K562 (cell line): Measurements from ENCODE around the gene ERCC1. TPM values are rescaled to one million over a fixed set of nuclear protein-coding genes. Genes with fewer than 3 reads are reported as not detected.

Experiments
- ATAC-seq: fragments of 200-7000 bp; cut with Tn5 transposase; 3 replicates; pipeline ENCODE4 v1.9.1; 2020; ENCODE audit warnings: moderate library complexity
- BruUV-seq: library from RNA; stranded (reverse); fragments of 400-500 nt; replicated peaks from 2 replicates; lab custom pipeline; 2021; lab: Mats Ljungman, UMichigan
- CTCF ChIA-PET: fragments of 300-600 bp; formaldehyde crosslinking; extraction: SDS; loops from one replicate; lab custom pipeline; 2021; ENCODE audit warnings: low intra/inter-chr PET ratio; lab: Yijun Ruan, JAX
- POLR2A ChIA-PET: fragments of 300-600, 350-650 bp; sonication (Branson Sonifier 250); formaldehyde crosslinking; extraction: SDS; loops from one replicate; lab custom pipeline; 2021; ENCODE audit warnings: antibody characterized with exemption, inconsistent platforms; lab: Yijun Ruan, JAX
- DNase-seq, 4 experiments: peaks; one replicate each; pipeline versions ENCODE4 v3.0.0 to v3.0.0-alpha.2; 2011 to 2018; ENCODE audit warnings: low spot score in 3 of 4, mixed read lengths in 3 of 4; ENCODE audit errors: extremely low read depth in 1 of 4
- FAIRE-seq: peaks from 2 replicates; lab custom pipeline; 2011; peaks lifted over from hg19 to GRCh38; lab: Jason Lieb, UNC
- H2AFZ ChIP-seq: 2 replicates; pipeline ENCODE4 v1.6.0; 2011; ENCODE audit warnings: low read depth, low read length, control low read depth, inconsistent platforms
- H3K27ac ChIP-seq: fragments of 200-600 bp; 3 replicates; pipeline ENCODE4 v1.8.0; 2011; ENCODE audit warnings: low read depth, mild to moderate bottlenecking, control low read depth, inconsistent platforms, low read length, moderate library complexity, mixed read lengths; ENCODE audit errors: extremely low read depth
- H3K27me3 ChIP-seq, 2 experiments: fragments of 300-600 bp in 1 of 2; 2 replicates in 1 of 2; 3 replicates in 1 of 2; pipeline versions ENCODE4 v1.6.0 to v1.8.0; 2011; ENCODE audit warnings: inconsistent platforms in 2 of 2, low read length in 2 of 2, mild to moderate bottlenecking in 1 of 2, mixed read lengths in 1 of 2, moderate library complexity in 1 of 2; ENCODE audit not compliant: control insufficient read depth in 2 of 2, insufficient read depth in 2 of 2
- H3K36me3 ChIP-seq: fragments of 300-600 bp; 3 replicates; pipeline ENCODE4 v1.8.0; 2011; ENCODE audit warnings: mild to moderate bottlenecking, low read length, inconsistent platforms; ENCODE audit not compliant: control insufficient read depth, insufficient read depth
- H3K4me1 ChIP-seq, 2 experiments: fragments of 200-600 bp in 1 of 2; replicated peaks in 1 of 2; 2 replicates in 1 of 2; 3 replicates in 1 of 2; pipeline versions ENCODE4 v1.5.1 to v1.8.0; 2011; ENCODE audit warnings: inconsistent platforms in 2 of 2, low read length in 2 of 2, mild to moderate bottlenecking in 1 of 2, mixed read lengths in 1 of 2, moderate library complexity in 1 of 2; ENCODE audit not compliant: control insufficient read depth in 2 of 2, insufficient read depth in 2 of 2
- H3K4me2 ChIP-seq: 2 replicates; pipeline ENCODE4 v1.6.1; 2011; ENCODE audit warnings: low read length, control low read depth, inconsistent platforms, mixed read lengths; ENCODE audit not compliant: insufficient read depth
- H3K4me3 ChIP-seq: fragments of 200-600 bp; sonication (generic), shearing (Covaris generic); 2 replicates; pipeline ENCODE4 v1.5.1; 2016; ENCODE audit warnings: control low read depth, inconsistent platforms
- H3K79me2 ChIP-seq: fragments of 200-600 bp; 3 replicates; pipeline ENCODE4 v1.8.0; 2011; ENCODE audit warnings: low read length, inconsistent platforms; ENCODE audit not compliant: control insufficient read depth, insufficient read depth
- H3K9ac ChIP-seq, 2 experiments: 2 replicates each; pipeline versions ENCODE4 v1.6.0 to v1.6.1; 2011; ENCODE audit warnings: low read depth in 2 of 2, low read length in 2 of 2, control low read depth in 1 of 2, inconsistent platforms in 1 of 2, mild to moderate bottlenecking in 1 of 2, mixed read lengths in 1 of 2; ENCODE audit not compliant: insufficient read depth in 1 of 2
- H3K9me1 ChIP-seq: one replicate; pipeline ENCODE4 v1.6.0; 2011; ENCODE audit warnings: inconsistent platforms, mild to moderate bottlenecking, low read length, moderate library complexity; ENCODE audit not compliant: control insufficient read depth, insufficient read depth
- H3K9me3 ChIP-seq: replicated peaks from 2 replicates; pipeline ENCODE4 v1.5.1; 2011; ENCODE audit warnings: low read depth, low read length, inconsistent platforms; ENCODE audit not compliant: control insufficient read depth, insufficient read depth
- H4K20me1 ChIP-seq: replicated peaks from 2 replicates; pipeline ENCODE4 v1.6.1; 2011; ENCODE audit warnings: low read length, inconsistent platforms, mixed read lengths; ENCODE audit not compliant: control insufficient read depth, insufficient read depth
- BDP1 ChIP-seq: IDR thresholded peaks from 3 replicates; pipeline ENCODE4 v1.6.1; 2011; ENCODE audit not compliant: insufficient read length, insufficient read depth
- CREM ChIP-seq: IDR thresholded peaks from 2 replicates; pipeline ENCODE4 v1.6.1; 2014; ENCODE audit warnings: antibody characterized with exemption, low read depth
- FOXP1 ChIP-seq: sonication (generic); formaldehyde crosslinking; IDR thresholded peaks from 2 replicates; pipeline ENCODE4 v1.8.0; 2022; ENCODE audit warnings: mild to moderate bottlenecking, missing genetic modification reagents
- HNRNPUL1 ChIP-seq: fragments of 200-400 bp; formaldehyde crosslinking; IDR thresholded peaks from 2 replicates; pipeline ENCODE4 v1.6.1; 2017; ENCODE audit warnings: low read length
- KAT8 ChIP-seq: fragments of 450-650 bp; IDR thresholded peaks from 2 replicates; pipeline ENCODE4 v1.6.1; 2016; ENCODE audit warnings: low read depth, mild to moderate bottlenecking
- MBD2 ChIP-seq: sonication (generic); IDR thresholded peaks from 2 replicates; pipeline ENCODE4 v1.6.1; 2016; ENCODE audit warnings: low read depth, borderline replicate concordance
- PRPF4 ChIP-seq: fragments of 200-400 bp; formaldehyde crosslinking; IDR thresholded peaks from one replicate; pipeline ENCODE4 v1.6.1; 2017; ENCODE audit warnings: low read length, low read depth, mild to moderate bottlenecking; ENCODE audit not compliant: insufficient read depth, poor library complexity, severe bottlenecking
- SAFB ChIP-seq: fragments of 200-400 bp; formaldehyde crosslinking; IDR thresholded peaks from 2 replicates; pipeline ENCODE4 v1.6.1; 2017; ENCODE audit warnings: low read depth, low read length, borderline replicate concordance
- THAP7 ChIP-seq: fragments of 250-450 bp; sonication (Bioruptor Pico); IDR thresholded peaks from 2 replicates; pipeline ENCODE4 v1.5.0; 2021
- ZNF253 ChIP-seq: fragments of 250-450 bp; sonication (Bioruptor Pico); conservative IDR thresholded peaks from 2 replicates; pipeline ENCODE4 v1.6.1; 2021; ENCODE audit warnings: mild to moderate bottlenecking
- ZNF444 ChIP-seq: fragments of 250-450 bp; sonication (Bioruptor Pico); IDR thresholded peaks from 2 replicates; pipeline ENCODE4 v1.4.0; 2020; ENCODE audit warnings: mild to moderate bottlenecking, moderate library complexity
- ZNF449 ChIP-seq: fragments of 250-450 bp; sonication (Bioruptor Pico); IDR thresholded peaks from 2 replicates; pipeline ENCODE4 v1.8.0; 2022; ENCODE audit warnings: moderate library complexity, mild to moderate bottlenecking, inconsistent platforms
- ZNF57 ChIP-seq: fragments of 450-650 bp; formaldehyde crosslinking; IDR thresholded peaks from 2 replicates; pipeline ENCODE4 v1.4.0; 2020; ENCODE audit warnings: mild to moderate bottlenecking, moderate library complexity
- WGBS: fragments of 100-300 bp; shearing (Covaris generic); methylation state at CpG from one replicate; pipeline ENCODE4 v1.1.6; 2016; ENCODE audit warnings: low coverage, mixed read lengths; ENCODE audit not compliant: insufficient coverage; ENCODE audit errors: missing lambda C conversion rate; 5-methylcytosine and 5-hydroxymethylcytosine counted together
- in situ Hi-C: fragments of 300-500 bp; cut with MboI; formaldehyde crosslinking; loops from 4 replicates; pipeline ENCODE4 v1.15.0; 2018; ENCODE audit warnings: inconsistent platforms, mixed read lengths
- intact Hi-C: fragments of 100-400 bp; cut with micrococcal nuclease; formaldehyde crosslinking; loops from 2 replicates; pipeline ENCODE4 v1.14.2; 2022
- polyA plus RNA-seq, 8 experiments: library from polyadenylated mRNA; depleted of rRNA in 4 of 8; stranded (reverse) in 5 of 8; unstranded in 3 of 8; fragments of >200 nt; fragmentation: Nextera tagmentation in 2 of 8; fragmentation: Illumina TruSeq in 1 of 8; extraction: Ambion mirVana in 2 of 8; extraction: Trizol in 1 of 8; gene quantifications; 2 replicates each; pipeline versions ENCODE4 v1.2.1 to v1.2.3, GENCODE V29; 2011 to 2014; ENCODE audit warnings: inconsistent platforms in 1 of 8, missing spikeins in 1 of 8
- total RNA-seq, 7 experiments: library from RNA; depleted of rRNA in 6 of 7; stranded (reverse); fragments of >200 nt in 6 of 7; fragmentation: Illumina TruSeq in 2 of 7; extraction: Trizol in 2 of 7; gene quantifications; 2 replicates each; pipeline versions ENCODE4 v1.2.1 to v1.2.3, GENCODE V29; 2011 to 2021; ENCODE audit warnings: low replicate concordance in 1 of 7

ERCC1 gene
- total and polyA plus RNA-seq, 9 of the 15 experiments (the other 6 are each of a cell fraction or from before 2014, with no cell fraction given) = 9.3 to 92.6 (median 60.0) TPM

- in situ Hi-C loops = no loop called here
- H3K9me3 ChIP-seq = no peaks in the 10 kb centered on the region
- H3K27ac ChIP-seq = no peak overlapping the region
- CTCF ChIA-PET = no interaction called here
- BruUV-seq = no TSS peak
- DNase-seq = no peak
- no peak overlapping the region for H3K9ac ChIP-seq
- peaks cover 0 to 37% of the 10 kb centered on the region in 2 experiments; a peak in 2 of 5 replicates for H3K4me1 ChIP-seq
- no peak overlapping the region for H2AFZ ChIP-seq
- TF ChIP-seq PRPF4 = no peak
- no peak for TF ChIP-seq SAFB
- no peak for TF ChIP-seq MBD2
- TF ChIP-seq FOXP1 = no peak
- TF ChIP-seq ZNF449 (CRISPR knock-in tag) = no peak
- no peak for TF ChIP-seq BDP1
- TF ChIP-seq CREM = no peak
- TF ChIP-seq ZNF253 (CRISPR knock-in tag) = no peak
- TF ChIP-seq ZNF57 (CRISPR knock-in tag) = no peak
- TF ChIP-seq ZNF444 = no peak
- no peak for TF ChIP-seq HNRNPUL1
- TF ChIP-seq THAP7 (CRISPR knock-in tag) = no peak
- TF ChIP-seq KAT8 = no peak
- TF ChIP-seq, all 486 proteins: peak for 0
- H3K4me3 ChIP-seq = no peak overlapping the region
- no peaks in the 10 kb centered on the region for H3K79me2 ChIP-seq
- no peaks in the 10 kb centered on the region for H3K9me1 ChIP-seq
- 0 out of 2 replicates have a peak, but pooled peaks cover 3% of the 10 kb centered on the region for H4K20me1 ChIP-seq
- no peak for FAIRE-seq
- POLR2A ChIA-PET = interaction anchor here (0.5 kb wide), 1 partner anchor 42 kb away, joined by 3 read pairs; no protein-coding TSS in a partner anchor
- WGBS = 91% methylated on average over 14 of the region's 14 CpGs
- peaks cover 75% of the 10 kb centered on the region; the same call in 2 of the 3 replicates for H3K36me3 ChIP-seq
- no peak for ATAC-seq
- H3K4me2 ChIP-seq = no peak overlapping the region
- intact Hi-C loops = no loop called here
- H3K27me3 ChIP-seq = no peaks in the 10 kb centered on the region
These were observed 62.1 kb downstream of the ERCC1 start for GRCh38 chr19:45361608-45362007.
